GM12892 (cell line): ENCODE results near the gene BDH1.

Source experiments
- POLR2A ChIP-seq: IDR thresholded peaks from 2 replicates; pipeline ENCODE4 v1.6.1; 2011; ENCODE audit warnings: low read depth, low read length, control low read depth
- POLR2AphosphoS5 ChIP-seq: IDR thresholded peaks from 2 replicates; pipeline ENCODE4 v1.6.1; 2011; ENCODE audit warnings: low read depth, low read length, control low read depth
- TAF1 ChIP-seq: IDR thresholded peaks from 2 replicates; pipeline ENCODE4 v1.6.1; 2011; ENCODE audit warnings: low read depth, mild to moderate bottlenecking, control low read depth, low read length, borderline replicate concordance

- TF ChIP-seq POLR2A (no peak), POLR2AphosphoS5 (no peak), TAF1 (no peak)
Observed at GRCh38 chr3:197512691-197513571, 42.8 kb downstream of the BDH1 start.
